ENCODE data around the gene CDT1. TPM values are rescaled to one million over a fixed set of nuclear protein-coding genes. Genes with fewer than 3 reads are reported as not detected.

Gene CDT1
- total RNA-seq, 1 donor from 2014 or later, result 16.2 TPM

DNA sequence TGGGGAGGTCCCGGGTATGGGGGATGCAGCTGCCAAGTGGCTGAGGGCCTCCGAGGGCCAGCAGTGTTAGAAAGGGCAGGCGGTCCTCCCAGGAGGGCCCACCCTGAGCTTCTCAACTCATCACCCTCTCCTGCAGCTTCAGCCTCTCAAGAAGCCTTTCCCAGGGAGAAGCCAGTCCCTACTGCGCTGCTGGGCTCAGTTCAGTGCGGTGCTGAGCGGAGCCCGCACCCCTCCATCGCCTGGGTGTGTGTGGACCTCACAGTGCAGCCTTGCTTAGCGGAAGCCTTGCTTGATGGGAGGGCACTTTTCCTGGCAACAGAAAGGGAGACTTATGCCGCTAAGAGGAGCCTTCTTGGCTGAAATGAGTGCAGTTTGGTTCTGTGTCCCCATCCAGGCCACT is 11.6 kb downstream of the CDT1 start:
- Mint-ChIP-seq H3K9me3 (ENCODE audit: unreplicated experiment) (no peaks in the 10 kb centered on the region), H3K27ac (ENCODE audit: unreplicated experiment) (no peak overlapping the region), H3K4me3 (ENCODE audit: unreplicated experiment) (no peak overlapping the region), H3K4me1 (ENCODE audit: unreplicated experiment) (no peaks in the 10 kb centered on the region), H3K27me3 (ENCODE audit: unreplicated experiment) (peaks cover 1% of the 10 kb centered on the region), H3K36me3 (ENCODE audit: low read depth, unreplicated experiment) (no peaks in the 10 kb centered on the region)
- no peak for DNase-seq (ENCODE audit: low spot score)
- TF ChIP-seq CTCF (IDR thresholded peaks at IDR 0.05; ENCODE audit: unreplicated experiment), result no peak

DNA sequence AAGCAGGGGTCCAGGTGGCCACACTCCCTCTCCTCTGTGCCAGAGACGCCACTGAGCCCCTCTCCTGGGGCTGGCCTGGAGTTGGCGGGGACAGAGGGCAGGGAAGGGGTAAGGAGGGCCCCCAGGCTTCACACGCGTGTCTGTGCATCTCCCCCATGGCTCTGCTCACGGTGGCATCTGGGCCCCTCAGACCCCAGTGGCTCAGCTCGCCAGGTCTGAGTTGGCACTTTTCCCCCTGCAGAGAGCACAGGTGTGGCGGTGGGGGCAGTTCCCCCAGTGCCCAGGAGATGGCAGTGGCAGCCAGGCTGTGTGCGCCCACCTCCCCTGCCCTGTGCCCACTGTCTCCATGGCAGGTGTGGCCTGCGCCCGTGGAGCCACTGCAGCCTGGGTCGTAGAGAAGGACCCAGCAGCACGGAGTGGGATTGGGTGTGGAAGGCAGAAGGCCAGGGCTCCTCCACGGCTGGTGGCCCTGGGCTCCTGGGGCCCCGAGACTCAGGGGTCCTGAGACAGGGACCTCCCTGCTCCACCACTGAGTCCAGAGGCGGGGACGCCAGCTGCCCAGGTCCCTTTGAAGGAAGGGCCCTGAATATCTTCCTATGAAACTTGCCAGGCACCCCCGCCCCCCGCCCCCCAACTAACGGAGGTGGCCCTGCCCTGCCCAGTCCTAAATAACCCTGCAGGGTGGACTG is 12.5 kb downstream of the CDT1 start:
- DNase-seq (ENCODE audit: low spot score), result peak; percentile 66
- H3K27ac Mint-ChIP-seq (ENCODE audit: unreplicated experiment), result no peak overlapping the region
- no peaks in the 10 kb centered on the region for H3K9me3 Mint-ChIP-seq (ENCODE audit: unreplicated experiment)
- H3K36me3 Mint-ChIP-seq (ENCODE audit: low read depth, unreplicated experiment), result no peaks in the 10 kb centered on the region
- no peak overlapping the region for H3K4me3 Mint-ChIP-seq (ENCODE audit: unreplicated experiment)
- no peaks in the 10 kb centered on the region for H3K4me1 Mint-ChIP-seq (ENCODE audit: unreplicated experiment)
- no peaks in the 10 kb centered on the region for H3K27me3 Mint-ChIP-seq (ENCODE audit: unreplicated experiment)
- TF ChIP-seq CTCF (IDR thresholded peaks at IDR 0.05; ENCODE audit: unreplicated experiment), result peak; percentile 55

DNA sequence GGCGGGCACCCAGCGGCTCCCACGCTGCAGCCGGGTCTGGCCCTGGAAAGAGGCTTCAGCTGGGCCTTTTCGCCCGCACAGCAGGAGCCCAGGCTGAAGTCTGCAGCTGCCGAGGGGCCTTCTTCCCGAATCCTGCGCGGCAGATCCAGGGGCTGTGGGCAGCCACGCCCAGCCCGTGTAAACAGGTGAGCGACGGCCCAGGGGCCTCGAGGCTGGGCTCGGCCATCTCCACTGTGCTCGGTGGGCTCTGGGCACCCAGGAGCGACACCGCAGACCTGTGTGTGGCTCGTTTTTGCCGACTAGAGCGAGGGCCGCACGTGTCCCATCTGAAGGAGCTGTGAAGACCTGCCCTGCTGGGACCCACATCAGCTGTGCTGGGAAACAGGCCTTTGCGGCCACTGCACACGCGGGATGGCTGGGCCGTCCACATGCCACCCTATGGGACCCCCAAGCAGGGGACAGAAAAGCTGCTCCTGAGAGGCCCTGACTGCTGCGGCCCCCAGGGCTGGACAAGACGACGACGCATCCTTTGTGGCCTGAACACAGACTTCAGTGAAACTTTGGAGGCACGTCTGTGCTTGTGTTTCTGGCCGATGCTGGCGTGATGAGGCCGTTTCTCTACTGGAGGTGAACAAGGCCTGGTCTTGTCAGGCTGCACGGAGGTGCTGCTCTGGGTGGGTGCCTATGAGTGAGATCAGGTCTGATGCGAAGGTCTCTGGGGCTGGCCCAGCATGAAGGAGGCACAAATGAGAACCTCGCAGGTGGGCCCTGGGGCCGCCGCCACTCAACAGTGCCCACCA is 13.3 kb downstream of the CDT1 start:
- H3K27ac Mint-ChIP-seq (ENCODE audit: unreplicated experiment), result no peak overlapping the region
- no peaks in the 10 kb centered on the region for H3K36me3 Mint-ChIP-seq (ENCODE audit: low read depth, unreplicated experiment)
- TF ChIP-seq CTCF (IDR thresholded peaks at IDR 0.05; ENCODE audit: unreplicated experiment), result no peak
- H3K27me3 Mint-ChIP-seq (ENCODE audit: unreplicated experiment), result no peaks in the 10 kb centered on the region
- no peaks in the 10 kb centered on the region for H3K4me1 Mint-ChIP-seq (ENCODE audit: unreplicated experiment)
- DNase-seq (ENCODE audit: low spot score), result no peak
- H3K9me3 Mint-ChIP-seq (ENCODE audit: unreplicated experiment), result no peaks in the 10 kb centered on the region
- H3K4me3 Mint-ChIP-seq (ENCODE audit: unreplicated experiment), result no peak overlapping the region

GRCh38 chr16:88817785-88818574 is 14.4 kb downstream of the CDT1 start:
- no peak for TF ChIP-seq CTCF (IDR thresholded peaks at IDR 0.05; ENCODE audit: unreplicated experiment)
- Mint-ChIP-seq H3K4me1 (ENCODE audit: unreplicated experiment) (no peaks in the 10 kb centered on the region), H3K27ac (ENCODE audit: unreplicated experiment) (no peak overlapping the region), H3K9me3 (ENCODE audit: unreplicated experiment) (no peaks in the 10 kb centered on the region), H3K36me3 (ENCODE audit: low read depth, unreplicated experiment) (no peaks in the 10 kb centered on the region), H3K4me3 (ENCODE audit: unreplicated experiment) (no peak overlapping the region), H3K27me3 (ENCODE audit: unreplicated experiment) (no peaks in the 10 kb centered on the region)
- DNase-seq (ENCODE audit: low spot score), result no peak

Data from endothelial cell (in vitro differentiated cells).